ENCODE results near the gene ZFYVE16. TPM values are rescaled to one million over a fixed set of nuclear protein-coding genes. Genes with fewer than 3 reads are reported as not detected.

ZFYVE16 gene
- total RNA-seq, 1 experiment from 2014 or later, result 65.7 TPM

- DNase-seq (ENCODE audit: low spot score), result no peak
- Histone ChIP-seq H3K36me3 (ENCODE audit: insufficient read depth, low read length, poor library complexity, severe bottlenecking) (no peaks in the 10 kb centered on the region), H3K4me3 (ENCODE audit: low read depth, low read length, poor library complexity, severe bottlenecking) (no peak overlapping the region), H3K9me3 (ENCODE audit: low read depth, low read length, poor library complexity, severe bottlenecking) (no peaks in the 10 kb centered on the region), H3K27me3 (replicated peaks; ENCODE audit: insufficient read depth, low read depth, low read length, poor library complexity) (no peaks in the 10 kb centered on the region), H3K4me1 (ENCODE audit: insufficient read depth, low read length, poor library complexity, severe bottlenecking) (peaks cover 7% of the 10 kb centered on the region), H3K27ac (ENCODE audit: low read depth, low read length, poor library complexity, severe bottlenecking) (no peak overlapping the region)
- CTCF ChIA-PET, result interaction anchor here (0.6 kb wide), 1 partner anchor 122 kb away, joined by 3 read pairs; no protein-coding TSS in a partner anchor
- POLR2A ChIA-PET (ENCODE audit: low non-redundant PET), result no interaction called here
- intact Hi-C loops (cut with micrococcal nuclease; ENCODE audit: unreplicated experiment), result no loop called here
- TF ChIP-seq EZH2 (IDR thresholded peaks at IDR 0.05; ENCODE audit: borderline replicate concordance, low read depth, low read length, poor library complexity, severe bottlenecking) (no peak), CTCF (conservative IDR thresholded peaks at IDR 0.05; ENCODE audit: low read depth, low read length) (no peak)
- no TSS peak for BruUV-seq (replicated peaks)
Measured at GRCh38 chr5:80503641-80504040, 95.8 kb downstream of the ZFYVE16 start.

GRCh38 chr5:80504833-80505232 lies 97.0 kb downstream of the ZFYVE16 start:
- ChIA-PET CTCF (no interaction called here), POLR2A (ENCODE audit: low non-redundant PET) (no interaction called here)
- TF ChIP-seq EZH2 (IDR thresholded peaks at IDR 0.05; ENCODE audit: borderline replicate concordance, low read depth, low read length, poor library complexity, severe bottlenecking), result no peak
- no peak for TF ChIP-seq CTCF (conservative IDR thresholded peaks at IDR 0.05; ENCODE audit: low read depth, low read length)
- H3K27me3 ChIP-seq (replicated peaks; ENCODE audit: insufficient read depth, low read depth, low read length, poor library complexity), result no peaks in the 10 kb centered on the region
- intact Hi-C loops (cut with micrococcal nuclease; ENCODE audit: unreplicated experiment), result no loop called here
- H3K4me3 ChIP-seq (ENCODE audit: low read depth, low read length, poor library complexity, severe bottlenecking), result no peak overlapping the region
- H3K36me3 ChIP-seq (ENCODE audit: insufficient read depth, low read length, poor library complexity, severe bottlenecking), result no peaks in the 10 kb centered on the region
- H3K4me1 ChIP-seq (ENCODE audit: insufficient read depth, low read length, poor library complexity, severe bottlenecking), result peaks cover 7% of the 10 kb centered on the region
- no peak overlapping the region for H3K27ac ChIP-seq (ENCODE audit: low read depth, low read length, poor library complexity, severe bottlenecking)
- no peaks in the 10 kb centered on the region for H3K9me3 ChIP-seq (ENCODE audit: low read depth, low read length, poor library complexity, severe bottlenecking)
- BruUV-seq (replicated peaks), result no TSS peak
- no peak for DNase-seq (ENCODE audit: low spot score)

- Histone ChIP-seq H3K27me3 (replicated peaks; ENCODE audit: insufficient read depth, low read depth, low read length, poor library complexity) (no peaks in the 10 kb centered on the region), H3K27ac (ENCODE audit: low read depth, low read length, poor library complexity, severe bottlenecking) (no peak overlapping the region), H3K4me1 (ENCODE audit: insufficient read depth, low read length, poor library complexity, severe bottlenecking) (peaks cover 7% of the 10 kb centered on the region), H3K9me3 (ENCODE audit: low read depth, low read length, poor library complexity, severe bottlenecking) (no peaks in the 10 kb centered on the region), H3K36me3 (ENCODE audit: insufficient read depth, low read length, poor library complexity, severe bottlenecking) (no peaks in the 10 kb centered on the region), H3K4me3 (ENCODE audit: low read depth, low read length, poor library complexity, severe bottlenecking) (no peak overlapping the region)
- no TSS peak for BruUV-seq (replicated peaks)
- ChIA-PET CTCF (no interaction called here), POLR2A (ENCODE audit: low non-redundant PET) (no interaction called here)
- DNase-seq (ENCODE audit: low spot score), result no peak
- intact Hi-C loops (cut with micrococcal nuclease; ENCODE audit: unreplicated experiment), result no loop called here
- TF ChIP-seq CTCF (conservative IDR thresholded peaks at IDR 0.05; ENCODE audit: low read depth, low read length) (no peak), EZH2 (IDR thresholded peaks at IDR 0.05; ENCODE audit: borderline replicate concordance, low read depth, low read length, poor library complexity, severe bottlenecking) (no peak)
Measured at GRCh38 chr5:80507663-80508062, 99.8 kb downstream of the ZFYVE16 start.
